ENCODE measurements around the gene COA6. TPM values are rescaled to one million over a fixed set of nuclear protein-coding genes. Genes with fewer than 3 reads are reported as not detected.
A peak's percentile ranks its signal among the peaks of the same experiment; 100 is the strongest.

Gene COA6
- total and polyA plus RNA-seq, 2 of the 13 experiments (the other 11 are each of a cell fraction or from before 2014, with no cell fraction given) = 32.4 to 104 TPM

- TF ChIP-seq JDP2 (CRISPR knock-in tag; IDR thresholded peaks at IDR 0.05; ENCODE audit: borderline replicate concordance) (no peak), ARHGAP35 (CRISPR knock-in tag; IDR thresholded peaks at IDR 0.05; ENCODE audit: borderline replicate concordance) (no peak), ZNF678 (CRISPR knock-in tag; IDR thresholded peaks at IDR 0.05) (no peak), MBD4 (IDR thresholded peaks at IDR 0.05; ENCODE audit: borderline replicate concordance, low read length) (no peak), ZGPAT (CRISPR knock-in tag; IDR thresholded peaks at IDR 0.05) (peak; percentile 80), SPEN (CRISPR knock-in tag; IDR thresholded peaks at IDR 0.05; ENCODE audit: low read depth) (peak; percentile 79), MXD3 (CRISPR knock-in tag; IDR thresholded peaks at IDR 0.05) (peak; percentile 69; the same call in 1 of the 2 replicates), NR1H2 (CRISPR knock-in tag; IDR thresholded peaks at IDR 0.05; ENCODE audit: borderline replicate concordance, low read depth) (no peak), ZXDC (CRISPR knock-in tag; IDR thresholded peaks at IDR 0.05) (no peak), KDM1A (CRISPR knock-in tag; IDR thresholded peaks at IDR 0.05) (0 out of 2 replicates have a peak, but pooled peaks have one; percentile 26), FOXP1 (IDR thresholded peaks at IDR 0.05) (no peak), FOXP1 (CRISPR knock-in tag; IDR thresholded peaks at IDR 0.05) (peak; percentile 77), PRDM4 (CRISPR knock-in tag; IDR thresholded peaks at IDR 0.05; ENCODE audit: borderline replicate concordance) (0 out of 2 replicates have a peak, but pooled peaks have one; percentile 30), IKZF1 (IDR thresholded peaks at IDR 0.05) (no peak), GLI4 (CRISPR knock-in tag; IDR thresholded peaks at IDR 0.05; ENCODE audit: borderline replicate concordance) (no peak), GATAD2A (CRISPR knock-in tag; IDR thresholded peaks at IDR 0.05) (peak; percentile 87), CENPBD1 (CRISPR knock-in tag; IDR thresholded peaks at IDR 0.05; ENCODE audit: borderline replicate concordance, low read depth) (peak; percentile 72; the same call in 1 of the 2 replicates)
- TF ChIP-seq, protein P1, sequence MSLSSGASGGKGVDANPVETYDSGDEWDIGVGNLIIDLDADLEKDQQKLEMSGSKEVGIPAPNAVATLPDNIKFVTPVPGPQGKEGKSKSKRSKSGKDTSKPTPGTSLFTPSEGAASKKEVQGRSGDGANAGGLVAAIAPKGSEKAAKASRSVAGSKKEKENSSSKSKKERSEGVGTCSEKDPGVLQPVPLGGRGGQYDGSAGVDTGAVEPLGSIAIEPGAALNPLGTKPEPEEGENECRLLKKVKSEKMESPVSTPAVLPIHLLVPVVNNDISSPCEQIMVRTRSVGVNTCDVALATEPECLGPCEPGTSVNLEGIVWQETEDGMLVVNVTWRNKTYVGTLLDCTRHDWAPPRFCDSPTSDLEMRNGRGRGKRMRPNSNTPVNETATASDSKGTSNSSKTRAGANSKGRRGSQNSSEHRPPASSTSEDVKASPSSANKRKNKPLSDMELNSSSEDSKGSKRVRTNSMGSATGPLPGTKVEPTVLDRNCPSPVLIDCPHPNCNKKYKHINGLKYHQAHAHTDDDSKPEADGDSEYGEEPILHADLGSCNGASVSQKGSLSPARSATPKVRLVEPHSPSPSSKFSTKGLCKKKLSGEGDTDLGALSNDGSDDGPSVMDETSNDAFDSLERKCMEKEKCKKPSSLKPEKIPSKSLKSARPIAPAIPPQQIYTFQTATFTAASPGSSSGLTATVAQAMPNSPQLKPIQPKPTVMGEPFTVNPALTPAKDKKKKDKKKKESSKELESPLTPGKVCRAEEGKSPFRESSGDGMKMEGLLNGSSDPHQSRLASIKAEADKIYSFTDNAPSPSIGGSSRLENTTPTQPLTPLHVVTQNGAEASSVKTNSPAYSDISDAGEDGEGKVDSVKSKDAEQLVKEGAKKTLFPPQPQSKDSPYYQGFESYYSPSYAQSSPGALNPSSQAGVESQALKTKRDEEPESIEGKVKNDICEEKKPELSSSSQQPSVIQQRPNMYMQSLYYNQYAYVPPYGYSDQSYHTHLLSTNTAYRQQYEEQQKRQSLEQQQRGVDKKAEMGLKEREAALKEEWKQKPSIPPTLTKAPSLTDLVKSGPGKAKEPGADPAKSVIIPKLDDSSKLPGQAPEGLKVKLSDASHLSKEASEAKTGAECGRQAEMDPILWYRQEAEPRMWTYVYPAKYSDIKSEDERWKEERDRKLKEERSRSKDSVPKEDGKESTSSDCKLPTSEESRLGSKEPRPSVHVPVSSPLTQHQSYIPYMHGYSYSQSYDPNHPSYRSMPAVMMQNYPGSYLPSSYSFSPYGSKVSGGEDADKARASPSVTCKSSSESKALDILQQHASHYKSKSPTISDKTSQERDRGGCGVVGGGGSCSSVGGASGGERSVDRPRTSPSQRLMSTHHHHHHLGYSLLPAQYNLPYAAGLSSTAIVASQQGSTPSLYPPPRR (CRISPR knock-in tag; IDR thresholded peaks at IDR 0.05; ENCODE audit: borderline replicate concordance) = no peak
These were observed 45.6 kb upstream of the COA6 start (continued) for GRCh38 chr1:234327577-234328164.

Data from HepG2 (cell line).